Left renal cortex interstitium (tissue), 4 donors: ENCODE measurements around the gene CYP8B1. TPM values are rescaled to one million over a fixed set of nuclear protein-coding genes. Genes with fewer than 3 reads are reported as not detected.
A peak's percentile ranks its signal among the peaks of the same experiment; 100 is the strongest.

Experiments
- DNase-seq, 4 donors: peaks; one replicate each; pipeline ENCODE4 v3.0.0-alpha.2; 2013; ENCODE audit warnings: low read depth in 4 of 4, low spot score in 2 of 4, missing footprints in 1 of 4
- polyA plus RNA-seq, 4 donors: library from polyadenylated mRNA; unstranded; fragments of 120-200 nt; gene quantifications; one replicate each; pipeline ENCODE4 v1.2.1, GENCODE V29; 2013; ENCODE audit not compliant: insufficient read length in 4 of 4

CYP8B1 gene
- polyA plus RNA-seq, 4 donors, result 0.62 to 1.2 (median 0.84) TPM

DNA sequence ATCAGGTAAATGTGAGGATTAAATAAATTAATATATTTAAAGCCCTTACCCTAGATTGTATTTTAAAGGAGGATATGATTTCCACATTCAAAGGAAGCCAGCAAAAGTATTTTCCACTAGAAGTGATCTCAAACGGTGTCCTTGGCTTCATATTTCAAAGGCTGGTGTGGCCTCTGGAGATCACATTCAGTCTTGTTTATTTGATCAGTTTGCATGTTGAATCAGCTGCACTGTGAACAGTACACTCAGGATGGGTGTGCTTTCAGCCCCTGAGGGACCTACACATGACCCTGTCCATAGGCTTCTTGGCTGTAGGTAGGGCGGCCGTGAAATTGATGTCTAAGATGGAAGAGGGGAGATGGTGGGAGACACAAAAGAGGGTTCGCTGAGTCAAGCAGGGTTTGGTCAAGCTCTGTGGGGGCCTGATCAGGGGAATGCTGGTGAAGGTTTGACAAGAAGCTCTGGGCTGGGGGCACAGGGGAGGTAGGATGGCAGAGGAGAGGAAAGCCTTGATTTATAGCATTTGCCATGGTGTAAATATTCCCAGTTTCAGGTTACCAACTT lies 21.9 kb downstream of the CYP8B1 start:
- no peak for DNase-seq

DNA sequence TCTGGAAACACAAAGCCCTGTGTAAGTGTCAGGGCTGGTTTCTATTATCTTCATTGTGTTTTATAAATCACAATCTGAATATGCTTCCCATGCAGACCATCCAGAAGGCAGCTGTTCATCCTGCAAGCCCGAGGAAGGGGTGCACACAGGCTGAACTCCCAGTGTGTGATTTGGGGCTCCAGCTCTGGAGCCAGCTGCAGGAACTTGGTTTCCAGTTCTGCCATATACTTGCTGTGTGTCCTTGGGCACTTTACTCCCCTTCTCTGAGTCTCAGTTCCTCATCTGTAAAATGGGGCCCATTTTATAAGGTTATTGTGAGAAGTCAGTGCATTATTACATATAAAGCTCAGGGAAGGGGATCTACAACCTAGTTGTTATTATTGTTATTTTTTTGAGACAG lies 22.6 kb downstream of the CYP8B1 start:
- DNase-seq, result no peak

- DNase-seq, result no peak
Observed at GRCh38 chr3:42852441-42852840, 23.2 kb downstream of the CYP8B1 start.

- no peak for DNase-seq
Observed at GRCh38 chr3:42851228-42851834, 24.3 kb downstream of the CYP8B1 start.

GRCh38 chr3:42850263-42850662 lies 25.4 kb downstream of the CYP8B1 start:
- DNase-seq, result no peak

GRCh38 chr3:42849017-42849416 lies 26.7 kb downstream of the CYP8B1 start:
- no peak for DNase-seq

DNA sequence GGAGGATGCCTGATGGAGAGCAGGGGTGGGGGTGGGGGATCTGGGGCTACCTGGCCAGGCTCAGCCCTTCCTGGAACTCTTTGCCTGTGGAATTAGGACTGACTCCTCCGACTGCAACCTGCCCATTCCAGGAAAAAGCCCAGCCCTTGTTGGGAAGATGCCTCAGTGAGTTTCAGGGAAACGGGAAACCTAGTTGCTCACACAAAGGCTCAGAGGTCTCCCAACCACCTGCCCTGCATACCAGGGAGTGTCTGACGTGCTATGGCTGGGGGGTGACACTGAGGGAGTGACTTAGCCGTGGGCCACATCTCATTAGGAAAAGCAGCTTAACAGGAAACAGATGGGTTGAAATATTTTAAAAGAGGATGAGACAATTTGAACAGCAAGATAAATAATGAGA lies 27.9 kb downstream of the CYP8B1 start:
- no peak for DNase-seq

DNA sequence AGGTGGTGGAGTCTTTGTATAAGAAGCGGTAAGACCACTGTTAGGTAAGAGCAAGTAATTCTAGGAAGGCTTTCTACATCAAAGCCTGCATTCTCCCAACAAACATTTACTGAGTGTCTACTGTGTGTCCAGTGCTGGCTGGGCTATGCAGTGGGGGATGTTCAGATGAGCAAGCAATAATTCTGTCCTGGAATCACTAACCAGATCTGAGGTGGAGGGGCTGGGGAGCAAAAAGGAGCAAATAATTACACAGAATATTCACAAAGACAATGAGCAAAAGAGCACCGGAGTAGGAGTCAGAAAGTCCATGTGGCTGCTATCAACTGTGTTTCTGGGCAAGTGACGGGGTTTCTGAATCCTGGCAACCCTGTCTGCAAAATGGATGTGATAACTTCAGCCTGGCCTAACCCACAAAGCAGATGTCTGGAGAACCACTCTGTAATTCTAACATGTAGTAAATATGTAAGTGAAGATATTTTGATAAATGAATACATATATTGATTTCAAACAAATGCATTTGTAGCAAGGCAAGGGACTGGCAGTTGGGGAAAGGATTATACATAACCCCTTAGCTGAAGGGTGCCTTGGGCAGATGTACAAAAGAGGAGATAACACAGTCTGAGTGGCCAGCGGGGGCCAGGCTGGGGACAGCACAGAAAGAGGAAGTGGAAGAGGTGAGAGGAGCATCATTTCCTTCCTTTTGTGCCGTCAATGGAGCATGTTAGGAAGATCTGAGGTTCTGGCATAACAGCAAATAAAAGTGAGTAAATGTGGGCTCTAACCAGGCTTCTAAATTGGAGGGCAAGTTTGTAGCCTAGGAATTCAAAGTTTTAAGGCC lies 28.8 kb downstream of the CYP8B1 start:
- DNase-seq, result no peak

- DNase-seq, result no peak
Observed at GRCh38 chr3:42844815-42845214, 30.9 kb downstream of the CYP8B1 start.

DNA sequence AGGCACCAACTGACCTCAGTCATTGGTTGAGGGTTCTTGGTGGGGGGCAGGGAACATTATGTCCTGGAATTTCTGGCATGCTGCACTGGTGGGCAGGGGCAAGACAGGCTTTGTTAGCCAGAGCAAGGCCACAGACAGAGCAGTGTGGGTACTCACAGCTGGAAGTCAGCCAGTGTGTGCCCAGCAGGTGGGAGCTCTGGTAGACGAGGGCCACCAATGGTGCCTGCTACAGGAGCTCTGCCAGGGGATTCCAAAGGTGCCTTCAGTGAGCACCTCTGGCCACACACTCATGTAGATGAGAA lies 31.3 kb downstream of the CYP8B1 start:
- no peak for DNase-seq

DNA sequence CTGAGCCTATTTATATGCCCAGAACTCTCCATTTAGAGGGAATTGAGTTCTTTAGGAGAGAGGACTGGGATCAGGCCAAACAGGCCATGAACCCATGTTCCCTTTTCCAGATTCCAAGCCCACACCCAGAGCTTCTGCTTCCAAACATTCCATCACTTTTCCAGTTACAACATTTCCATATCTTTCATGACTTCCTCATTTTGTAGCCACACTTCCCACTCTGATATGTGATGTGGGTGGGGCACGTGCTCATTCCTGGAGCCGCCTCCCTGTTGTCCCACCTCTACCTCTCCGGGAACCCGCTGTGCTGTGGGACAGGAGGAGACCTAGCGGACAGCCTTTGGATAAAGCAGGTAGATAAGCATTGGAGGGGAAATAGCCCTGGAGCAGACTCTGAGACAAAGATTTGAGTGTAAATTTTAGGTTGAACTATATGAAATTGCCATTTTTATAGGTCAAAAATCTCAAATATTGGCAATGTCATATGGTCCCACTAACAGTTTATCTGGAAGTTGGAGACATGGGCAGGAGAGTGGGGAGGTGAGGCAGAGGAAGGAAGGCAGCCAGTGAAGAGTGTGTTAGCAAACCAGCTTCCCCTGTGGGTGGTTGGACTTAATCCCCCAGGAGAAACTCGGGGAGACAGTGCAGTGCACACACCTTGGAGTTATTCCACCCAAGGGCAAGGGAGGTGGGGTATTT lies 31.8 kb downstream of the CYP8B1 start:
- DNase-seq, result no peak

- no peak for DNase-seq
Observed at GRCh38 chr3:42841332-42841731, 34.3 kb downstream of the CYP8B1 start.

DNA sequence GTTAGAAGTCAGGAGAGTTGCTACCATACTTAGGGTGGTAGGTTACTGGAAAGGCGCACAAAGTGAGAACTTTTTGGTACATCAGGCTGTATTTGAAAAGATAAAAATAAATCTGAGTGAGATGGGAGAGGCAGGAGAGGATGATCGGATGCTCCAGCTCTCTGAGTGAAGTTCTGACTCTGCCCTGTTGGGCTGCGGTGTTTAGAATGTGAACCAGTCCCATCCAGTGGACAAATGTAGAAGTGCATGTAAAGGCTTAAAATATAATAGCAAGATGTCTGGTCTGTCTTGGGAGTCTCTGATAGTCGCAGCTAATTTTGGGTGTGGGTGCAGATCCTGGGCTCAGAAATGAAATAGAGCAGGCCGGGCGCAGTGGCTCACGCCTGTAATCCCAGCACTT lies 36.1 kb downstream of the CYP8B1 start:
- DNase-seq, result peak in 1 of 4 donors; percentile 59

- DNase-seq, result no peak
Observed at GRCh38 chr3:42838571-42838970, 37.1 kb downstream of the CYP8B1 start.

GRCh38 chr3:42836150-42837123 lies 39.2 kb downstream of the CYP8B1 start:
- DNase-seq, result no peak

DNA sequence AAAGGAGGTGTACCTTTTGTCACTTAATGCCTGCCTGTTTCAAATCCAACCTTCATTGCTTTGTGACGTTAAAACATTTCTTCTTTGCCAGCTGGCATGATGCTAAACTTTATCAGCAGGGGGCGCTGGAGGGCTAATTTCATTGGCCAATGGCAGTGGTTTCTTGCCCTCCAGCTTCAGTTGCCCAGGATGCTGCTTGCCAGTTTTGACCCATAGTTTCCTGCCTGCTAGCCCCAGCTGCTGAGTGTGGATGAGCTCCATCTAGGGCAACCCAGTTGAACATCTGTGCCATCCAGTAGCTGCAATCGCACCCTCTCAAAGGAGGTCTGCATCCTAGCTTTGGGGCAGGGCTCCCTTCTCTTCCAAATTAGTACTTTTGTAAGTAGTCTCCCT lies 44.4 kb downstream of the CYP8B1 start:
- DNase-seq, result peak in 1 of 4 donors; percentile 60

- no peak for DNase-seq
Observed at GRCh38 chr3:42830437-42831320, 45.0 kb downstream of the CYP8B1 start.

GRCh38 chr3:42829628-42830436 lies 45.8 kb downstream of the CYP8B1 start:
- no peak for DNase-seq
